Natural killer cell (primary cell): ENCODE data around the gene NIPSNAP3A. TPM values are rescaled to one million over a fixed set of nuclear protein-coding genes. Genes with fewer than 3 reads are reported as not detected.

Experiments used
- ATAC-seq, 3 donors: fragments of 150-1000 bp in 2 of 3; fragments of 200-7000 bp in 1 of 3; cut with Tn5 transposase; 1 replicate in 1 of 3; 2 replicates in 2 of 3; pipeline ENCODE4 v1.10.0; 2021; ENCODE audit warnings: mild to moderate bottlenecking in 2 of 3, moderate library complexity in 2 of 3
- DNase-seq, 2 donors: peaks; one replicate each; pipeline versions ENCODE4 v3.0.0 to v3.0.0-alpha.2; 2013 to 2021; ENCODE audit warnings: mixed read lengths in 1 of 2
- H3K27ac ChIP-seq: one replicate; pipeline ENCODE4 v1.5.1; 2013; ENCODE audit warnings: mild to moderate bottlenecking, low read length
- H3K27me3 ChIP-seq: one replicate; pipeline ENCODE4 v1.6.1; 2013; ENCODE audit warnings: low read length; ENCODE audit not compliant: control insufficient read depth, insufficient read depth
- H3K36me3 ChIP-seq: one replicate; pipeline ENCODE4 v1.6.1; 2013; ENCODE audit warnings: low read length; ENCODE audit not compliant: control insufficient read depth, insufficient read depth
- H3K4me1 ChIP-seq: one replicate; pipeline ENCODE4 v1.6.1; 2013; ENCODE audit warnings: low read length; ENCODE audit not compliant: control insufficient read depth, insufficient read depth
- H3K4me3 ChIP-seq: one replicate; pipeline ENCODE4 v1.5.1; 2013; ENCODE audit warnings: low read length
- H3K9me3 ChIP-seq: one replicate; pipeline ENCODE4 v1.6.1; 2013; ENCODE audit warnings: low read length; ENCODE audit not compliant: control insufficient read depth, insufficient read depth
- H3K27ac Mint-ChIP-seq, 2 donors: one replicate each; pipeline ENCODE4 v1.8.0; 2022; ENCODE audit warnings: mild to moderate bottlenecking in 2 of 2, mixed read lengths in 2 of 2, moderate library complexity in 1 of 2
- H3K27me3 Mint-ChIP-seq, 2 donors: one replicate each; pipeline ENCODE4 v1.8.0; 2022; ENCODE audit warnings: low read depth in 2 of 2, mixed read lengths in 2 of 2
- H3K36me3 Mint-ChIP-seq: one replicate; pipeline ENCODE4 v1.8.0; 2022; ENCODE audit warnings: mixed read lengths
- H3K4me1 Mint-ChIP-seq, 2 donors: one replicate each; pipeline ENCODE4 v1.8.0; 2022; ENCODE audit warnings: mixed read lengths in 2 of 2
- H3K4me3 Mint-ChIP-seq: one replicate; pipeline ENCODE4 v1.8.0; 2022; ENCODE audit warnings: mild to moderate bottlenecking, moderate library complexity, mixed read lengths
- H3K9me3 Mint-ChIP-seq, 2 donors: one replicate each; pipeline ENCODE4 v1.8.0; 2022; ENCODE audit warnings: mixed read lengths in 2 of 2
- CTCF ChIP-seq: fragments of 200-600 bp; IDR thresholded peaks from one replicate; pipeline ENCODE4 v1.8.0; 2022; ENCODE audit warnings: antibody characterized with exemption
- WGBS: methylation state at CpG from one replicate; pipeline ENCODE4 v1.1.7; 2013; ENCODE audit warnings: missing lambda C conversion rate; ENCODE audit not compliant: insufficient coverage; 5-methylcytosine and 5-hydroxymethylcytosine counted together
- intact Hi-C: fragments of 100-400 bp; cut with micrococcal nuclease; formaldehyde crosslinking; loops from one replicate; pipeline ENCODE4 v1.14.2; 2022
- total RNA-seq, 4 donors: library from RNA; stranded (reverse); fragments of 120-200 nt in 1 of 4; gene quantifications; one replicate each; pipeline versions ENCODE4 v1.2.3 to v1.2.4, GENCODE V29; 2013 to 2022

NIPSNAP3A gene
- total RNA-seq, 3 donors from 2014 or later (not counting 1 experiment from before 2014, with no cell fraction given): 9.0 to 11.2 (median 9.8) TPM

GRCh38 chr9:104745852-104746251 lies 1.6 kb upstream of the NIPSNAP3A start:
- Mint-ChIP-seq H3K9me3 (no peaks in the 10 kb centered on the region), H3K4me3 (peak overlapping the region; percentile 52), H3K4me1 (peaks cover 19 to 25% of the 10 kb centered on the region in 2 donors), H3K27me3 (no peaks in the 10 kb centered on the region), H3K36me3 (no peaks in the 10 kb centered on the region), H3K27ac (no peak overlapping the region)
- ATAC-seq (no peak), DNase-seq (no peak)
- no CpG with 5 or more reads among the region's 1 CpG for WGBS
- Histone ChIP-seq H3K4me1 (peaks cover 8% of the 10 kb centered on the region), H3K9me3 (no peaks in the 10 kb centered on the region), H3K4me3 (no peak overlapping the region), H3K27me3 (no peaks in the 10 kb centered on the region), H3K36me3 (no peaks in the 10 kb centered on the region), H3K27ac (no peak overlapping the region)
- intact Hi-C loops: loop anchor here (10.0 kb wide), 1 partner anchor 651 kb away; the partner anchor contains the start of gene SMC2
- TF ChIP-seq CTCF: no peak

GRCh38 chr9:104746285-104746684 lies 1.2 kb upstream of the NIPSNAP3A start:
- Mint-ChIP-seq H3K27ac (no peak overlapping the region), H3K9me3 (no peaks in the 10 kb centered on the region), H3K36me3 (peaks cover 2% of the 10 kb centered on the region), H3K4me1 (peaks cover 19 to 25% of the 10 kb centered on the region in 2 donors), H3K27me3 (no peaks in the 10 kb centered on the region), H3K4me3 (peak overlapping the region; percentile 52)
- Histone ChIP-seq H3K9me3 (no peaks in the 10 kb centered on the region), H3K27ac (no peak overlapping the region), H3K36me3 (no peaks in the 10 kb centered on the region), H3K4me3 (no peak overlapping the region), H3K4me1 (peaks cover 8% of the 10 kb centered on the region), H3K27me3 (no peaks in the 10 kb centered on the region)
- no peak for TF ChIP-seq CTCF
- DNase-seq (no peak), ATAC-seq (no peak)
- intact Hi-C loops: loop anchor here (10.0 kb wide), 1 partner anchor 651 kb away; the partner anchor contains the start of gene SMC2
- WGBS: 100% methylated on average over 2 of the region's 2 CpGs

- H3K27me3 ChIP-seq: no peaks in the 10 kb centered on the region
- Mint-ChIP-seq H3K27me3 (no peaks in the 10 kb centered on the region), H3K4me1 (peaks cover 19 to 25% of the 10 kb centered on the region in 2 donors), H3K27ac (peak overlapping the region; percentile 93 to 97), H3K4me3 (peak overlapping the region; percentile 97), H3K36me3 (peaks cover 8% of the 10 kb centered on the region), H3K9me3 (no peaks in the 10 kb centered on the region)
- DNase-seq: no peak
- no peak for TF ChIP-seq CTCF
- intact Hi-C loops: loop anchor here (10.0 kb wide), 1 partner anchor 652 kb away; the partner anchor contains the start of gene SMC2
- WGBS: 6% methylated on average over 1 of the region's 1 CpG
- H3K27ac ChIP-seq: peak overlapping the region; percentile 93
- H3K36me3 ChIP-seq: peaks cover 2% of the 10 kb centered on the region
- peaks cover 8% of the 10 kb centered on the region for H3K4me1 ChIP-seq
- ATAC-seq: no peak
- no peaks in the 10 kb centered on the region for H3K9me3 ChIP-seq
- H3K4me3 ChIP-seq: peak overlapping the region; percentile 94
Measured at GRCh38 chr9:104746798-104747197, 685 bp upstream of the NIPSNAP3A start.

- Mint-ChIP-seq H3K9me3 (no peaks in the 10 kb centered on the region), H3K27ac (peak overlapping the region; percentile 93 to 97), H3K36me3 (peaks cover 12% of the 10 kb centered on the region), H3K27me3 (no peaks in the 10 kb centered on the region), H3K4me3 (peak overlapping the region; percentile 97), H3K4me1 (peaks cover 19 to 25% of the 10 kb centered on the region in 2 donors)
- H3K4me3 ChIP-seq: peak overlapping the region; percentile 94
- TF ChIP-seq CTCF: no peak
- no peaks in the 10 kb centered on the region for H3K27me3 ChIP-seq
- H3K4me1 ChIP-seq: peaks cover 8% of the 10 kb centered on the region
- ATAC-seq: no peak
- intact Hi-C loops: loop anchor here (10.0 kb wide), 1 partner anchor 652 kb away; the partner anchor contains the start of gene SMC2
- DNase-seq: no peak
- H3K27ac ChIP-seq: peak overlapping the region; percentile 93
- peaks cover 5% of the 10 kb centered on the region for H3K36me3 ChIP-seq
- no peaks in the 10 kb centered on the region for H3K9me3 ChIP-seq
- WGBS: 0% methylated on average over 9 of the region's 9 CpGs
Measured at GRCh38 chr9:104747245-104747564, 278 bp upstream of the NIPSNAP3A start.
